ENCODE measurements around the gene PAQR8.

DNA sequence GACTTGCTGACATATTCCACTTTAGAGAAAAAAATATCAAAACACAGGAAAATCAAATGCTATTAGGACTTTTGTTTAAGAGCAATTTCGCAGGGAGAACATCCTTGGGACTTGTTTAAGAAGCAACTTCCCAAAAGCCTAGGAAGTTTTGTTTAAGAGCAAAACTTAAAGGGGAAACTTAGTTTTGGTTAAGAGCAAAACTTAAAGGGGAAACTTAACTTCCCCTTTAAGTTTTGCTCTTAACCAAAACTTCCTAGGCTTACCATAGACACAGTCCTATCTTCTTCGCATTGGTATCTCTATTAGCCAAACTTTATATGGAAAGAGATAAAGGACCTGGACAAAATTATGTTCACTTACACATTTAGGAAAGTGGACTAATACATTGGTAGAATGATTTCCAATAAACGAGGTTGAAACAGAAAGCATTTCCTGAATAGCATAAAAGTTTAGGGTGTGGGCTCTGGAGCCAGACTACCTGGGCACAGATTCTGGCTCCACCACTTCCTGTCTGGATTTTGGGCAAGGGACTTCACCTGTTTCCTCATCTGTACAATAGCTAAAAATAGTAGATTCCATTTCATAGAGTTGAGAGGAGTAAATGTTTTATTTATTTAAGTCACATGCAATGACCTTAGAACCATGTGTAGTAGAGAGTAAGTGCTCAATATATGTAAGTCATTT is 15.7 kb downstream of the PAQR8 start:
- TF ChIP-seq, protein P1, sequence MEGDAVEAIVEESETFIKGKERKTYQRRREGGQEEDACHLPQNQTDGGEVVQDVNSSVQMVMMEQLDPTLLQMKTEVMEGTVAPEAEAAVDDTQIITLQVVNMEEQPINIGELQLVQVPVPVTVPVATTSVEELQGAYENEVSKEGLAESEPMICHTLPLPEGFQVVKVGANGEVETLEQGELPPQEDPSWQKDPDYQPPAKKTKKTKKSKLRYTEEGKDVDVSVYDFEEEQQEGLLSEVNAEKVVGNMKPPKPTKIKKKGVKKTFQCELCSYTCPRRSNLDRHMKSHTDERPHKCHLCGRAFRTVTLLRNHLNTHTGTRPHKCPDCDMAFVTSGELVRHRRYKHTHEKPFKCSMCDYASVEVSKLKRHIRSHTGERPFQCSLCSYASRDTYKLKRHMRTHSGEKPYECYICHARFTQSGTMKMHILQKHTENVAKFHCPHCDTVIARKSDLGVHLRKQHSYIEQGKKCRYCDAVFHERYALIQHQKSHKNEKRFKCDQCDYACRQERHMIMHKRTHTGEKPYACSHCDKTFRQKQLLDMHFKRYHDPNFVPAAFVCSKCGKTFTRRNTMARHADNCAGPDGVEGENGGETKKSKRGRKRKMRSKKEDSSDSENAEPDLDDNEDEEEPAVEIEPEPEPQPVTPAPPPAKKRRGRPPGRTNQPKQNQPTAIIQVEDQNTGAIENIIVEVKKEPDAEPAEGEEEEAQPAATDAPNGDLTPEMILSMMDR (conservative IDR thresholded peaks at IDR 0.05 in 1 of 2, IDR thresholded peaks at IDR 0.05 in 1 of 2; ENCODE audit: low read depth in 1 of 2, low read length in 2 of 2), result no peak
- no peak for TF ChIP-seq EZH2 (IDR thresholded peaks at IDR 0.05; ENCODE audit: low read length, missing control alignments)
